Stimulated activated CD8-positive, alpha-beta memory T cell treated with anti-CD3 and anti-CD28 coated beads, Interleukin-12 subunit alpha, Interleukin-12 subunit beta, amount 100 ng/mL, for 1 hour (primary cell): ENCODE measurements around the gene DYRK4.

Experiments used
- DNase-seq: peaks from one replicate; pipeline ENCODE4 v3.0.0-alpha.2; 2020; ENCODE audit warnings: low read depth

DYRK4 gene

GRCh38 chr12:4628406-4628805 is 66.4 kb downstream of the DYRK4 start:
- no peak for DNase-seq

DNA sequence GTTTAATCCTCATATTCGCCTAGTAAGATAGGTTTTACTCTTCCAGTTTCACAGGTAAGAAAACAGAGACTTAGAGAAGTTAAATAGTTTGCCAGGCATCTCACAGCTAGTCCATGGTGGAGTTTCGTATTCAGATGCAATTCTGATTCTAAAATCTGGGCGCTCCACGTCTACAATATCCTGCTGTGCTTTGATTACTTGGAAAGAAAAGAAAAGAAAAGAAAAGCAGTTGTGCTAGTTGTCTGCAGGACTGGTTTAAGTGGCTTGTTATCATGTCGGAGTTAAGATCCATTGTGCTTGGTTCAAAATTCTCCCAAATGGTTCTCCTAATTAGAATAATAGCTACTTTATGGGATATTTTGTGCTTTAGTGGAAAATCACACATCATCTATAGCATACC is 68.3 kb downstream of the DYRK4 start:
- DNase-seq = no peak

DNA sequence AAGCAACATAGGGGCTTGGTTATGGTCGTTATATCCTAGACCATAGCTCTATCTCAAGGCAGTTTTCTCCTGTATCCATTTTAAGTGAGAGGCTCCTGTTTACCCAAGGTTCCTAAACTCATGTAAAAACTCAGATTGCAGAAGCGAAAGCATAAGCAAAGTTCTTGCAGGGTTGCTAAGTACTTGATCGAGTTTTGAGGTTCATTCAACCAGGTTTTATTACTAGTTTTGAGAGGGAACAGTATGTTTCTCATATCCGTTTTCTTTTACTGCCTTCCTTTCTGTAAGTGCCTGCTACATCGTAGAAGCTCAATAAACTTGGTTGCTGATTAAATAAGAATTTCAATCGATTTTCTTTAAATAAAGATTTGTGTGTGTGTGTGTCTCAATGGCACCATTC is 81.7 kb downstream of the DYRK4 start:
- no peak for DNase-seq

GRCh38 chr12:4645023-4645422 is 83.0 kb downstream of the DYRK4 start:
- DNase-seq = no peak

DNA sequence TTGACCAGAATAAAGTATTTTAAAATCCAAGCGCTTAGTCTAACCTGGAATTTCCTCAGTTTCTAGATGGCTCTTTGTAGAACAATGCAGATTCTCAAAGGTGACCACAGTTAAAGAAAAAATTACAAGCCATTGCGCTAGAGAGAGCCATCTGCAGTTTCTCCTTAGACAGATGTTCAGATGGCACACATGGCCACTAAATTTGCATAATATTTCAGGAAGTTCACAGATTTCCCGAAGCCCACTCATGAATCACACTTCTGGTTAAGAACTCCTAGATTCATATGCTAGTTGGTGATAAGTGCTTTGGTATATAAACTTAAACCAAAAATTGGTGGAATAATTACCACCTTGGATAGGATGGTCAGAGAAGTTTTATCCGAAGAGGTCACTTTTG is 86.1 kb downstream of the DYRK4 start:
- DNase-seq = no peak

- peak; percentile 59 for DNase-seq
Measured at GRCh38 chr12:4648501-4649357, 86.7 kb downstream of the DYRK4 start, which contains the start of the genes AKAP3 and NDUFA9. TSS of gene AKAP3 (minus strand) at chr12:4649051. CDS start at chr12:4638196, 10,855 bp downstream. TSS of gene NDUFA9 (plus strand) at chr12:4649114. CDS start at chr12:4649127, 13 bp downstream.

DNA sequence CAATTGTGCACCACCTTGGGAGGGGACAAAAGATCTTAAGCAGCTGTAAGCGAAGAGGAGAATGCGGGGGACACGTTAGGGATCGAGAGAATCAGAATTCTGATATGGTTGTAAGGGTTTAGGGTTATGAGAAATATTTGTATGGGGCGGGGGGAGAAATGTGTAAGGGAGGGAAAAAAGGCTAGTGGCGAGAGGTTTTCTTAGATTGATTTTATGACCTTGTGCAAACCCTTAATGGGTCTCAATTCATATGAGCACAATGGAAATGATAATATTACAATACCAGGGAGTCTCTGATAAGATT is 87.3 kb downstream of the DYRK4 start:
- no peak for DNase-seq

DNA sequence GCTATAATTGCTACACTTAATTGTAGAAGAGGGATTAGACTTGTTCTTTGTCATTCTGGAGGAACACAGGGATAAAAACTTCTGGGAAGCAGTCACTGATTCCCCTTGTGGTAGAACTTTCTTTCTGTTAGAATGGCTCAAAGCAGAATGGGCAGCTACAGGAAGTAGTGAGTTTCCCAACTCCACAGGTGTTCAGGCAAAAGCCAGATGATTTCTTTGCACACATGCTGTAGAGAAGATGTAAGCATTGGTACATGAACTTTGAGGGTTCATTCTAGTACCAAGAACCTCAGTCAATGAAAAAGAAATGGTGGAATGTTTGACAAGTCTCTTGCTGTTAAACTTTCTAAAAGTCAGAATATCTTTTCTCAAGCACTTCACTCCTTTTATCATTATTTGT is 91.2 kb downstream of the DYRK4 start:
- no peak for DNase-seq

DNA sequence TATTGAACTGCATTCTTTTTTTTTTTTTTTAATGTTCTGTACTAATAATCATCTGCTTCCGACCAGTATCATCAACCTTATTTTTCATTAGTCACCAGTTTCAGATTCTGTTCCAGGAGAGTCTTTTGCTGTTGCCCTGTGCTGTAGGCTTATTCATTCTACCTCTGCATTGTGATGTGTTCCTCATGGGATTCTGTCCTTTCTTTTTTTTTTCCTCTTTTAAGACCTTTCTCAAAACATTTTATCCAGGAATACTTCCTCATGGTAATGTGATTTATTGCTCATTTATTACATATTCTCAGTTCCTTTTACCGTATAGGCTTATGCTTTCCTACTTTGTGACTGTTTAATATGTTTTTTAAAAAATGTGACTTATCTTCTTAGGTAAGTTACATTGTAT is 91.7 kb downstream of the DYRK4 start:
- DNase-seq = no peak
